Prostate gland (tissue), 2 donors: ENCODE measurements around the gene RPS17. TPM values are rescaled to one million over a fixed set of nuclear protein-coding genes. Genes with fewer than 3 reads are reported as not detected.

Source experiments
- DNase-seq: peaks from one replicate; pipeline ENCODE4 v3.0.0-alpha.2; 2019; ENCODE audit warnings: low spot score
- H3K27ac ChIP-seq, 2 donors: fragments of 200-600 bp; sonication (generic); 2 replicates each; pipeline ENCODE4 v1.5.1; 2017 to 2019
- H3K27me3 ChIP-seq: fragments of 200-600 bp; sonication (generic); replicated peaks from 2 replicates; pipeline ENCODE4 v1.5.1; 2019; ENCODE audit not compliant: insufficient read depth
- H3K36me3 ChIP-seq, 2 donors: fragments of 200-600 bp; sonication (generic); 1 replicate in 1 of 2; 2 replicates in 1 of 2; pipeline versions ENCODE4 v1.5.1 to v1.8.1; 2017 to 2019
- H3K4me1 ChIP-seq: fragments of 200-600 bp; sonication (generic); replicated peaks from 2 replicates; pipeline ENCODE4 v1.5.1; 2019
- H3K4me3 ChIP-seq, 2 donors: fragments of 200-600 bp; sonication (generic); 2 replicates each; pipeline ENCODE4 v1.5.1; 2017 to 2019
- H3K9me3 ChIP-seq: fragments of 200-600 bp; sonication (generic); 2 replicates; pipeline ENCODE4 v1.5.1; 2017
- POLR2A ChIP-seq: fragments of 450-650 bp; IDR thresholded peaks from one replicate; pipeline ENCODE4 v1.6.1; 2016; ENCODE audit warnings: antibody characterized with exemption, mild to moderate bottlenecking
- POLR2AphosphoS5 ChIP-seq: sonication (generic); formaldehyde crosslinking; IDR thresholded peaks from one replicate; pipeline ENCODE4 v1.6.1; 2017; ENCODE audit warnings: antibody characterized with exemption
- WGBS: methylation state at CpG from one replicate; pipeline ENCODE4 v1.1.5; 2018; 5-methylcytosine and 5-hydroxymethylcytosine counted together
- intact Hi-C: fragments of 100-400 bp; cut with DNase I; formaldehyde crosslinking; loops from one replicate; pipeline ENCODE4 v1.14.2; 2022
- total RNA-seq, 2 donors: library from RNA; depleted of rRNA; stranded (reverse); fragments of >200 nt; gene quantifications; one replicate each; pipeline ENCODE4 v1.1.0, GENCODE V29; 2016
- TF ChIP-seq, protein P1 (sequence below), 4 experiments: fragments of 200-600 bp in 2 of 4; fragments of 450-650 bp in 2 of 4; sonication (generic) in 2 of 4; IDR thresholded peaks; 1 replicate in 3 of 4; 2 replicates in 1 of 4; pipeline ENCODE4 v1.5.1; 2016 to 2019; ENCODE audit warnings: antibody characterized with exemption in 4 of 4, mild to moderate bottlenecking in 2 of 4, moderate library complexity in 2 of 4

The RPS17 gene
- total RNA-seq, 2 donors from 2014 or later, result 995 to 3,415 TPM

DNA sequence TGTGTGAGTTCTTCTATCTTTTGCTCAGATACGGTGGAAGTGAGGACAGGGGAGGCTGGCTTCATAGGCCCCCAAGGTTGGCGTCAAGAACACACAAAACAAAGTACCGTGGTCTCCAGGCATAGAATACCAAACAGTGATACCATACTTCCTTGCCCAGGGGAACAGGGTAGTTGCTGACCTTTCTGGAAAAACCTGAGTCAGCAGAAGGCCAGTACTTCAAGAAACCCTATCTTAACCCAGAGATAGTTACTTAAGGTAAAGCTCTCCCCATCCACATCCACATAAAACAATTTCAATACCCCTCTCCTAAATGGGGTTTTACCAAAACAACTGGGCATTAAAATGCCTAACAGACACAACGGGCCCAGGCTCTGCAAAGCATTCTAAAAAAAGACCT lies 29.6 kb upstream of the RPS17 start:
- H3K9me3 ChIP-seq, result no peaks in the 10 kb centered on the region
- H3K4me3 ChIP-seq, result no peak overlapping the region
- intact Hi-C loops, result no loop called here
- H3K27me3 ChIP-seq, result no peaks in the 10 kb centered on the region
- H3K4me1 ChIP-seq, result no peaks in the 10 kb centered on the region
- DNase-seq, result no peak
- WGBS, result 93% methylated on average over 4 of the region's 4 CpGs
- TF ChIP-seq POLR2A (no peak), POLR2AphosphoS5 (no peak)
- TF ChIP-seq, protein P1, sequence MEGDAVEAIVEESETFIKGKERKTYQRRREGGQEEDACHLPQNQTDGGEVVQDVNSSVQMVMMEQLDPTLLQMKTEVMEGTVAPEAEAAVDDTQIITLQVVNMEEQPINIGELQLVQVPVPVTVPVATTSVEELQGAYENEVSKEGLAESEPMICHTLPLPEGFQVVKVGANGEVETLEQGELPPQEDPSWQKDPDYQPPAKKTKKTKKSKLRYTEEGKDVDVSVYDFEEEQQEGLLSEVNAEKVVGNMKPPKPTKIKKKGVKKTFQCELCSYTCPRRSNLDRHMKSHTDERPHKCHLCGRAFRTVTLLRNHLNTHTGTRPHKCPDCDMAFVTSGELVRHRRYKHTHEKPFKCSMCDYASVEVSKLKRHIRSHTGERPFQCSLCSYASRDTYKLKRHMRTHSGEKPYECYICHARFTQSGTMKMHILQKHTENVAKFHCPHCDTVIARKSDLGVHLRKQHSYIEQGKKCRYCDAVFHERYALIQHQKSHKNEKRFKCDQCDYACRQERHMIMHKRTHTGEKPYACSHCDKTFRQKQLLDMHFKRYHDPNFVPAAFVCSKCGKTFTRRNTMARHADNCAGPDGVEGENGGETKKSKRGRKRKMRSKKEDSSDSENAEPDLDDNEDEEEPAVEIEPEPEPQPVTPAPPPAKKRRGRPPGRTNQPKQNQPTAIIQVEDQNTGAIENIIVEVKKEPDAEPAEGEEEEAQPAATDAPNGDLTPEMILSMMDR (IDR thresholded peaks at IDR 0.05), result no peak
- no peaks in the 10 kb centered on the region for H3K36me3 ChIP-seq
- no peak overlapping the region for H3K27ac ChIP-seq

DNA sequence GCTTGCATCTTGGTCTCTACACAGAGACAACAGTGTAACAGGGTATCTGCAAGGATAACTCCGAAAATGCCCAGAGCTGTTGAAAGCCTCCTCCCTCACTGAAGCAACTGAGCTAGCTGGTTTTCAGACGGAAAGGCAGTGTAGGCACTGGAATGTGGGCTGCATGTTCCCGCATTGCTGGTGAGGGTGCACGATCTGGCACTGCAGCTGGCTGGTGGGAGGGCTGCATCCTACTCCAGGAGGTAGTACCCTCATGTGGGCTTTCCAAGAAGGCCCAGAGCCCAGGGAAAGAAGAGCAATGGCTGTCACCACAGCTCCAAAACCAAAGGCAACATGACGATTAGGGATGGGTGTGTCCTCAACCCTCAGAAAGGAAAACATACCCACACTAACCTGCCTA lies 28.7 kb upstream of the RPS17 start:
- intact Hi-C loops, result no loop called here
- no peak for DNase-seq
- H3K27ac ChIP-seq, result no peak overlapping the region
- TF ChIP-seq POLR2AphosphoS5 (no peak), POLR2A (no peak)
- no peaks in the 10 kb centered on the region for H3K36me3 ChIP-seq
- no peak overlapping the region for H3K4me3 ChIP-seq
- H3K27me3 ChIP-seq, result no peaks in the 10 kb centered on the region
- H3K4me1 ChIP-seq, result no peaks in the 10 kb centered on the region
- WGBS, result 81% methylated on average over 5 of the region's 5 CpGs
- no peaks in the 10 kb centered on the region for H3K9me3 ChIP-seq

DNA sequence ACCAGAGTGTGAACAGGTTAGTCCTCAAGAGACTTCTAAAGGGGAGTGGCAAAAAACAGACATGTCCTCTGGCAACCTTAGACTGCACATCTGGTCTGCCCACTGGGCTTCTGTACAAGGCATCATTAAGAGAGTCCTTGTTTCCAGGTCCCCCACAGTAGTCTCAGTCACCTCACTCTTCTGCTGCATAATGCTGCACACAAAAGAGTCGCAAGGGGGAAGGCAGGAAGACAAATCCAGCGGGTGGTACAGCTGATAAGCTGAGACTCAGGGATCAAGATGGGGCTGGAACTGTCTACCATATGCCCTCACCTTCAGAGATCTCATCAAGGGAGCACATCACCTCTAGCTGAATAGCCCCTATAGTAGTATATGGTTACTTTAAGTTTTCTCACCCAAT lies 27.4 kb upstream of the RPS17 start:
- Histone ChIP-seq H3K27ac (no peak overlapping the region), H3K27me3 (no peaks in the 10 kb centered on the region), H3K4me1 (no peaks in the 10 kb centered on the region), H3K4me3 (no peak overlapping the region), H3K9me3 (no peaks in the 10 kb centered on the region), H3K36me3 (no peaks in the 10 kb centered on the region)
- 92% methylated on average over 2 of the region's 2 CpGs for WGBS
- no peak for DNase-seq
- intact Hi-C loops, result no loop called here
- no peak for TF ChIP-seq POLR2A
- no peak for TF ChIP-seq POLR2AphosphoS5
- TF ChIP-seq, protein P1 (IDR thresholded peaks at IDR 0.05), result no peak

DNA sequence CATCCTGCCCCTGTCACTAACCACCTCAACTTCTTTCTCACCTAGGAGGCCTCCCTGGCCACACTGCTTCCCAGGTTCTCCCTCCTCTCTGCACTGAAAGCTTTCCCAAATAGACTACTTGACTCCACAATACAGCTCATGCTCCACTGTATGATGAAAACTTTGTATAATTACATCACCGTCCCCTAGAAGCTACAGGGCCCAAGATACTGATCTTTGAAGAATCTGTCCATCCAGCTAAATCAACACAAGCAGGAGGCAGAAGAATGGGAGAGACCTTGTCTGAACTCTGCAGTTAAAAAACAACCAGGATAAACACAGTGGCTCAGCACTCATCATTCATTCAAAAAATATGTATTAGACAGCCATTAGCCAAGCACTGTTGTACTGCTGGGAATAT lies 26.4 kb upstream of the RPS17 start:
- 73% methylated on average over 1 of the region's 1 CpG for WGBS
- no peak overlapping the region for H3K27ac ChIP-seq
- no peaks in the 10 kb centered on the region for H3K9me3 ChIP-seq
- no peaks in the 10 kb centered on the region for H3K36me3 ChIP-seq
- DNase-seq, result no peak
- H3K27me3 ChIP-seq, result no peaks in the 10 kb centered on the region
- H3K4me3 ChIP-seq, result no peak overlapping the region
- no peak for TF ChIP-seq POLR2A
- TF ChIP-seq, protein P1 (IDR thresholded peaks at IDR 0.05), result no peak
- TF ChIP-seq POLR2AphosphoS5, result no peak
- intact Hi-C loops, result no loop called here
- no peaks in the 10 kb centered on the region for H3K4me1 ChIP-seq

DNA sequence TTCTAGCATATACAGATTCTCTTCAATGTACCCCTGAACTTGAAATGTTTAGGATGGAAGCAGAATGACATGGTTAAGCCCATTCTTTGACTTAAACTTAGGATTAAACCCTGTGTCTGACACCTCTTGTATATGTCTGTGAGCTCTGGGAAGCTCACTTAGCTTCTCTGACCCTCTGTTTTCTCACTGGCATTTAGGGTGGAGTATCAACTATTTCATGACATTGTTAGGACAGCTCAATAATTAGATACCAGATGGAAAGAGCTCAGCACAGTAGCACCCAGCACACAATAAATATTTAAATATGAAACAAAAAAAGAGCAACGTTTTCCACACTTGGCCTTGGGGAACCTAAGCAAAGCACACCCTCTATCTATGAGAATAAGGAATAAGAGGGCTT lies 18.2 kb upstream of the RPS17 start:
- H3K4me3 ChIP-seq, result no peak overlapping the region
- H3K27ac ChIP-seq, result no peak overlapping the region
- no peak for TF ChIP-seq POLR2A
- TF ChIP-seq, protein P1 (IDR thresholded peaks at IDR 0.05), result no peak
- no peak for TF ChIP-seq POLR2AphosphoS5
- no peaks in the 10 kb centered on the region for H3K9me3 ChIP-seq
- no peak for DNase-seq
- H3K36me3 ChIP-seq, result no peaks in the 10 kb centered on the region
- no peaks in the 10 kb centered on the region for H3K4me1 ChIP-seq
- H3K27me3 ChIP-seq, result no peaks in the 10 kb centered on the region
- WGBS, result 59% methylated on average over 1 of the region's 1 CpG
- intact Hi-C loops, result no loop called here
